ENCODE measurements around the gene FMR1.
A peak's percentile ranks its signal among the peaks of the same experiment; 100 is the strongest.

FMR1 gene

GRCh38 chrX:147917700-147918695, 6.3 kb downstream of the FMR1 start:
- peak; percentile 18 for DNase-seq

GRCh38 chrX:147920161-147920666, 8.5 kb downstream of the FMR1 start:
- DNase-seq: no peak

GRCh38 chrX:147923605-147924004, 11.9 kb downstream of the FMR1 start:
- no peak for DNase-seq

GRCh38 chrX:147927256-147927655, 15.5 kb downstream of the FMR1 start:
- DNase-seq: no peak

- no peak for DNase-seq
Measured at GRCh38 chrX:147933815-147934214, 22.1 kb downstream of the FMR1 start.

GRCh38 chrX:147935156-147935758, 23.5 kb downstream of the FMR1 start:
- no peak for DNase-seq

- no peak for DNase-seq
Measured at GRCh38 chrX:147945286-147945685, 33.6 kb downstream of the FMR1 start.

- no peak for DNase-seq
Measured at GRCh38 chrX:147948531-147948930, 36.8 kb downstream of the FMR1 start.

GRCh38 chrX:147950352-147950751, 38.6 kb downstream of the FMR1 start:
- no peak for DNase-seq

GRCh38 chrX:147953976-147954375, 42.3 kb downstream of the FMR1 start:
- DNase-seq: no peak

GRCh38 chrX:147957291-147957690, 45.6 kb downstream of the FMR1 start:
- no peak for DNase-seq

- DNase-seq: no peak
Measured at GRCh38 chrX:147958291-147958690, 46.6 kb downstream of the FMR1 start.

GRCh38 chrX:147960722-147961121, 49.0 kb downstream of the FMR1 start:
- DNase-seq: no peak

- DNase-seq: no peak
Measured at GRCh38 chrX:147962476-147962875, 50.8 kb downstream of the FMR1 start.

GRCh38 chrX:147978931-147979330, 67.2 kb downstream of the FMR1 start:
- DNase-seq: no peak

- no peak for DNase-seq
Measured at GRCh38 chrX:147981038-147981752, 69.5 kb downstream of the FMR1 start, which contains the start of gene FMR1NB. TSS of gene FMR1NB (plus strand) at chrX:147981337. CDS start at chrX:147981403, 66 bp downstream.

Measured in inflammatory macrophage treated with lipopolysaccharide for 1 hour (primary cell).